Activated CD4-positive, alpha-beta memory T cell treated with anti-CD3 and anti-CD28 coated beads for 36 hours (primary cell): ENCODE measurements around the gene AK2. TPM values are rescaled to one million over a fixed set of nuclear protein-coding genes. Genes with fewer than 3 reads are reported as not detected.

Experiments
- CTCF ChIA-PET: fragments of 350-600 bp; sonication (Branson Sonifier 250); formaldehyde crosslinking; loops from one replicate; lab custom pipeline; 2021; ENCODE audit warnings: antibody characterized with exemption, inconsistent platforms; lab: Charles Lee
- POLR2A ChIA-PET: fragments of 350-600 bp; sonication (Branson Sonifier 250); formaldehyde crosslinking; loops from one replicate; lab custom pipeline; 2021; ENCODE audit warnings: antibody characterized with exemption; lab: Charles Lee
- DNase-seq: peaks from one replicate; pipeline ENCODE4 v3.0.0-alpha.2; 2020
- H3K27ac Mint-ChIP-seq: one replicate; pipeline ENCODE4 v1.8.0; 2021; ENCODE audit warnings: mixed read lengths
- H3K27me3 Mint-ChIP-seq: one replicate; pipeline ENCODE4 v1.8.0; 2021; ENCODE audit warnings: mixed read lengths
- H3K36me3 Mint-ChIP-seq: one replicate; pipeline ENCODE4 v1.8.0; 2021; ENCODE audit warnings: mixed read lengths
- H3K4me1 Mint-ChIP-seq: one replicate; pipeline ENCODE4 v1.8.0; 2021; ENCODE audit warnings: low read depth, mixed read lengths
- H3K4me3 Mint-ChIP-seq: one replicate; pipeline ENCODE4 v1.8.0; 2021; ENCODE audit warnings: mild to moderate bottlenecking, mixed read lengths
- H3K9me3 Mint-ChIP-seq: one replicate; pipeline ENCODE4 v1.8.0; 2021; ENCODE audit warnings: mixed read lengths
- intact Hi-C: fragments of 100-400 bp; cut with micrococcal nuclease; formaldehyde crosslinking; loops from one replicate; pipeline ENCODE4 v1.15.1; 2023
- total RNA-seq, 2 experiments: library from RNA; stranded (reverse); gene quantifications; one replicate each; pipeline ENCODE4 v1.2.3, GENCODE V29; 2021

AK2 gene
- total RNA-seq, 2 experiments from 2014 or later = 325 to 328 TPM

- no peak overlapping the region for H3K4me3 Mint-ChIP-seq
- ChIA-PET POLR2A (interaction anchor here (0.5 to 2.1 kb wide), 2 partner anchors 23 to 43 kb away, joined by 3 to 12 read pairs; partner anchors contain the start of gene RNF19B), CTCF (interaction anchor here (0.5 to 1.5 kb wide), 8 partner anchors 11 to 75 kb away, joined by 3 to 14 read pairs (median 4); no protein-coding TSS in a partner anchor)
- intact Hi-C loops = no loop called here
- peaks cover 53% of the 10 kb centered on the region for H3K36me3 Mint-ChIP-seq
- H3K9me3 Mint-ChIP-seq = no peaks in the 10 kb centered on the region
- H3K4me1 Mint-ChIP-seq = peaks cover 41% of the 10 kb centered on the region
- no peak overlapping the region for H3K27ac Mint-ChIP-seq
- no peaks in the 10 kb centered on the region for H3K27me3 Mint-ChIP-seq
- peak; percentile 40 for DNase-seq
Measured at GRCh38 chr1:33007190-33008050, 29.3 kb downstream of the AK2 start.

GRCh38 chr1:33005838-33006421 lies 30.8 kb downstream of the AK2 start:
- peak overlapping the region; percentile 82 for H3K27ac Mint-ChIP-seq
- no peak for DNase-seq
- H3K9me3 Mint-ChIP-seq = no peaks in the 10 kb centered on the region
- peaks cover 40% of the 10 kb centered on the region for H3K4me1 Mint-ChIP-seq
- ChIA-PET CTCF (interaction anchor here (0.9 to 2.0 kb wide), 6 partner anchors 16 to 130 kb away, joined by 3 to 18 read pairs (median 4); no protein-coding TSS in a partner anchor), POLR2A (interaction anchor here (1.0 to 2.1 kb wide), 6 partner anchors 12 to 52 kb away, joined by 3 to 12 read pairs (median 5); partner anchors contain the start of gene RNF19B)
- H3K36me3 Mint-ChIP-seq = peaks cover 40% of the 10 kb centered on the region
- H3K4me3 Mint-ChIP-seq = no peak overlapping the region
- intact Hi-C loops = no loop called here
- no peaks in the 10 kb centered on the region for H3K27me3 Mint-ChIP-seq

- peaks cover 42% of the 10 kb centered on the region for H3K4me1 Mint-ChIP-seq
Measured at GRCh38 chr1:33005117-33005837, 31.4 kb downstream of the AK2 start.

GRCh38 chr1:33004613-33005012 lies 32.1 kb downstream of the AK2 start:
- peaks cover 29% of the 10 kb centered on the region for H3K36me3 Mint-ChIP-seq

More at GRCh38 chr1:33005117-33005837, 31.4 kb downstream of the AK2 start:
- H3K36me3 Mint-ChIP-seq = peaks cover 33% of the 10 kb centered on the region
- DNase-seq = no peak
- ChIA-PET POLR2A (interaction anchor here (1.0 to 2.1 kb wide), 8 partner anchors 12 to 51 kb away, joined by 3 to 12 read pairs (median 4); partner anchors contain the start of gene RNF19B), CTCF (interaction anchor here (0.6 to 2.0 kb wide), 7 partner anchors 17 to 129 kb away, joined by 3 to 18 read pairs (median 4); no protein-coding TSS in a partner anchor)
- H3K9me3 Mint-ChIP-seq = no peaks in the 10 kb centered on the region
- H3K27me3 Mint-ChIP-seq = no peaks in the 10 kb centered on the region
- H3K27ac Mint-ChIP-seq = peak overlapping the region; percentile 82
- intact Hi-C loops = no loop called here
- H3K4me3 Mint-ChIP-seq = no peak overlapping the region

DNA sequence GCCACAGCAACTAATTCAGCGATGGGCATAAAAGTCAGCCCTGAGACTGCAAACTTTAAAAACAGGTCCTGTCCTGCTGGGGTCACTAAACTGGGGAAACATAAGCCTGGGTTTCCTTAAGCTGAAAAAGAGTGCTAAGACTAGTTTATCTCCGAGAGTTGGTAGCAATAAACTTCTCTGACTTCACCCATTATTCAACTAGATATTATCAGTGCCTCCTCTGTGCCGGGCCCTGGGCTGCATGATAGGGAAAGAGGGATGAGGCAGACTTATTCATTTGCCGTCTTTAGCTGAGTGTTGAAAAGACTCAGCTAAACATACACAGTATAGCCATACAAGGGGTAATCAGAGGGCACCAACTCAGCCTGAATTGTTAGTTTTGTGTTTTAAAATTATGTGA lies 33.0 kb downstream of the AK2 start:
- Mint-ChIP-seq H3K27ac (peak overlapping the region; percentile 30), H3K4me1 (peaks cover 43% of the 10 kb centered on the region), H3K4me3 (no peak overlapping the region), H3K27me3 (no peaks in the 10 kb centered on the region), H3K9me3 (no peaks in the 10 kb centered on the region), H3K36me3 (peaks cover 25% of the 10 kb centered on the region)
- intact Hi-C loops = loop anchor here (1.0 kb wide), 4 partner anchors 11 to 70 kb away; no protein-coding TSS in a partner anchor
- no peak for DNase-seq
- ChIA-PET CTCF (interaction anchor here (1.2 kb wide), 1 partner anchor 50 kb away, joined by 3 read pairs; no protein-coding TSS in a partner anchor), POLR2A (interaction anchor here (0.6 to 1.5 kb wide), 3 partner anchors 21 to 27 kb away, joined by 3 read pairs; no protein-coding TSS in a partner anchor)

More at GRCh38 chr1:33004613-33005012, 32.1 kb downstream of the AK2 start:
- intact Hi-C loops = loop anchor here (1.0 kb wide), 4 partner anchors 12 to 71 kb away; no protein-coding TSS in a partner anchor
- Mint-ChIP-seq H3K4me1 (peaks cover 42% of the 10 kb centered on the region), H3K4me3 (no peak overlapping the region), H3K27me3 (no peaks in the 10 kb centered on the region), H3K9me3 (no peaks in the 10 kb centered on the region), H3K27ac (peak overlapping the region; percentile 82)
- peak; percentile 56 for DNase-seq
- ChIA-PET POLR2A (interaction anchor here (1.2 to 1.7 kb wide), 6 partner anchors 12 to 42 kb away, joined by 3 to 5 read pairs (median 4); no protein-coding TSS in a partner anchor), CTCF (interaction anchor here (0.6 to 2.0 kb wide), 5 partner anchors 17 to 112 kb away, joined by 3 to 18 read pairs (median 4); no protein-coding TSS in a partner anchor)

- intact Hi-C loops = no loop called here
- H3K27me3 Mint-ChIP-seq = no peaks in the 10 kb centered on the region
- no peak overlapping the region for H3K4me3 Mint-ChIP-seq
- DNase-seq = no peak
- H3K4me1 Mint-ChIP-seq = peaks cover 57% of the 10 kb centered on the region
- ChIA-PET CTCF (interaction anchor here (0.6 to 1.7 kb wide), 3 partner anchors 9 to 58 kb away, joined by 3 to 10 read pairs (median 3); no protein-coding TSS in a partner anchor), POLR2A (interaction anchor here (1.5 kb wide), 1 partner anchor 9 kb away, joined by 6 read pairs; no protein-coding TSS in a partner anchor)
- no peaks in the 10 kb centered on the region for H3K9me3 Mint-ChIP-seq
- no peak overlapping the region for H3K27ac Mint-ChIP-seq
- peaks cover 18% of the 10 kb centered on the region for H3K36me3 Mint-ChIP-seq
Measured at GRCh38 chr1:33002006-33002405, 34.7 kb downstream of the AK2 start.

GRCh38 chr1:33001282-33001681 lies 35.4 kb downstream of the AK2 start:
- Mint-ChIP-seq H3K36me3 (peaks cover 18% of the 10 kb centered on the region), H3K9me3 (no peaks in the 10 kb centered on the region), H3K27ac (no peak overlapping the region), H3K4me1 (peaks cover 54% of the 10 kb centered on the region), H3K27me3 (no peaks in the 10 kb centered on the region), H3K4me3 (no peak overlapping the region)
- intact Hi-C loops = no loop called here
- POLR2A ChIA-PET = interaction anchor here (0.5 to 1.5 kb wide), 2 partner anchors 9 to 701 kb away, joined by 3 to 6 read pairs; no protein-coding TSS in a partner anchor
- no peak for DNase-seq
- CTCF ChIA-PET = interaction anchor here (0.6 to 1.7 kb wide), 7 partner anchors 8 to 109 kb away, joined by 3 to 10 read pairs (median 4); no protein-coding TSS in a partner anchor

- Mint-ChIP-seq H3K27me3 (no peaks in the 10 kb centered on the region), H3K4me3 (no peak overlapping the region), H3K36me3 (peaks cover 17% of the 10 kb centered on the region), H3K9me3 (no peaks in the 10 kb centered on the region), H3K27ac (no peak overlapping the region), H3K4me1 (peaks cover 51% of the 10 kb centered on the region)
- ChIA-PET POLR2A (interaction anchor here (0.5 to 1.5 kb wide), 3 partner anchors 8 to 700 kb away, joined by 3 to 6 read pairs (median 4); no protein-coding TSS in a partner anchor), CTCF (interaction anchor here (1.1 to 1.7 kb wide), 5 partner anchors 7 to 108 kb away, joined by 3 to 10 read pairs (median 5); no protein-coding TSS in a partner anchor)
- no peak for DNase-seq
- intact Hi-C loops = no loop called here
Measured at GRCh38 chr1:33000427-33001026, 36.2 kb downstream of the AK2 start.

DNA sequence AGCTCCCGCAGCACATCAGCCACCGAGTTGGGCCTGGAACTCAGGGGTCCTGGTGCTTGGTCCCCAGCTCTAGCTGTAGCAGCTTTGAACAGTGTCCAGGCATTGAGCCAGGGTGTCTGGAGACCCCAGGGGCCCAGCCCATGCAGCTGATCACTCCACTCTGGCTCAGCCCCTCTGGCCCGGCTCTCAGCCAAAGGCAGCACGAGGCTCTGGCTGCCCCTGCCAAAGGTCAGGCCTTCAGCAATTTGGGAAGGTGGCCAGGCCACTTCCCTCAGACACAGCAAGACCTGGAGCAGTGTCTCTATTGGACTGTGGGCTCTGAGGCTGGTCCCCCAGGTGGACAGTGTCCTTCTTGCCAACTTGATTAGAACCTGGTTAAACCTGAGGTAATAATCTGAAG lies 37.7 kb downstream of the AK2 start:
- H3K9me3 Mint-ChIP-seq = no peaks in the 10 kb centered on the region
- CTCF ChIA-PET = interaction anchor here (3.8 kb wide), 1 partner anchor 65 kb away, joined by 11 read pairs; no protein-coding TSS in a partner anchor

GRCh38 chr1:32998064-32998463 lies 38.6 kb downstream of the AK2 start:
- POLR2A ChIA-PET = interaction anchor here (1.0 to 1.3 kb wide), 2 partner anchors 12 to 34 kb away, joined by 3 read pairs; partner anchors contain the start of gene RNF19B

More for the DNA sequence above, 37.7 kb downstream of the AK2 start:
- Mint-ChIP-seq H3K27me3 (no peaks in the 10 kb centered on the region), H3K36me3 (peaks cover 17% of the 10 kb centered on the region), H3K4me3 (no peak overlapping the region), H3K4me1 (peaks cover 44% of the 10 kb centered on the region), H3K27ac (no peak overlapping the region)
- POLR2A ChIA-PET = interaction anchor here (1.3 kb wide), 1 partner anchor 35 kb away, joined by 3 read pairs; the partner anchor contains the start of gene RNF19B
- intact Hi-C loops = no loop called here
- no peak for DNase-seq

More at GRCh38 chr1:32998064-32998463, 38.6 kb downstream of the AK2 start:
- Mint-ChIP-seq H3K9me3 (no peaks in the 10 kb centered on the region), H3K36me3 (peaks cover 11% of the 10 kb centered on the region), H3K4me1 (peaks cover 48% of the 10 kb centered on the region), H3K27me3 (no peaks in the 10 kb centered on the region), H3K4me3 (no peak overlapping the region), H3K27ac (peak overlapping the region; percentile 69)
- CTCF ChIA-PET = interaction anchor here (1.2 to 3.8 kb wide), 2 partner anchors 65 to 106 kb away, joined by 4 to 11 read pairs; no protein-coding TSS in a partner anchor
- DNase-seq = no peak
- intact Hi-C loops = no loop called here
